ENCODE results near the gene KIF1B. TPM values are rescaled to one million over a fixed set of nuclear protein-coding genes. Genes with fewer than 3 reads are reported as not detected.
"Not testable (repeated sequence)": the region's sequence is repeated elsewhere in the genome, so short reads cannot be mapped to it uniquely, and the experiment has no call there.

The KIF1B gene
- total RNA-seq, 6 experiments from 2014 or later: 21.7 to 29.4 (median 23.2) TPM

- DNase-seq: peak in 1 of 3 donors; percentile 19
- Histone ChIP-seq H3K27me3 (no peaks in the 10 kb centered on the region), H3K36me3 (no peaks in the 10 kb centered on the region), H3K9me3 (no peaks in the 10 kb centered on the region), H3K4me1 (peaks cover 0 to 44% (median 12%) of the 10 kb centered on the region in 4 donors), H3K27ac (no peak overlapping the region), H3K4me3 (no peak overlapping the region)
- TF ChIP-seq POLR2A (IDR thresholded peaks at IDR 0.05) (no peak), CTCF (IDR thresholded peaks at IDR 0.05) (no peak)
- intact Hi-C loops (cut with DNase I): no loop called here
- peak in 2 of 4 donors; percentile 8 to 11 for ATAC-seq
- WGBS (ENCODE audit: insufficient coverage, low coverage, low lambda C conversion rate, missing lambda C conversion rate): 52% methylated on average over 7 of the region's 7 CpGs
These were observed 5.8 kb downstream of the KIF1B start for GRCh38 chr1:10216090-10216749.

GRCh38 chr1:10217748-10218441 is 7.5 kb downstream of the KIF1B start:
- intact Hi-C loops (cut with DNase I): no loop called here
- 63% methylated on average over 5 of the region's 5 CpGs for WGBS (ENCODE audit: insufficient coverage, low coverage, low lambda C conversion rate, missing lambda C conversion rate)
- H3K27ac ChIP-seq: no peak overlapping the region

DNA sequence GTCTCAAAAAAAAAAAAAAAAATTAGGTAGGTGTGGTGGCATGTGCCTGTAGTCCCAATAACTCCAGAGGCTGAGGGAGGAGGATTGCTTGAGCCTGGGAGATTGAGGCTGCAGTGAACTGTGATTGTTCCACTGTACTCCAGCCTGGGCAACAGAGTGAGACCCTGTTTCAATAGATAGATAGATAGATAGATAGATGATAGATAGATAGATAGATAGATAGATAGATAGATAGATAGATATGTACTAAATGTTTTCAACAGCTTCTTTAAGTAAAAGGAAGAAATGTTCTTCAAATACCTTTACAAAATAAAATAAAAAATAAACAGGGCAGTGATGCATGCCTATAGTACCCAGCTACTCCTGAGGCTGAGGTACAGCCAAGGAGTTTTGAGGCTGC is 9.8 kb downstream of the KIF1B start:
- intact Hi-C loops (cut with DNase I): no loop called here
- DNase-seq: no peak
- ATAC-seq: no peak
- no peak overlapping the region for H3K27ac ChIP-seq
- no peaks in the 10 kb centered on the region for H3K36me3 ChIP-seq
- no peaks in the 10 kb centered on the region for H3K27me3 ChIP-seq
- TF ChIP-seq POLR2A (IDR thresholded peaks at IDR 0.05): no peak
- no peak for TF ChIP-seq CTCF (IDR thresholded peaks at IDR 0.05)
- H3K4me1 ChIP-seq: peaks cover 0 to 26% (median 4%) of the 10 kb centered on the region in 4 donors
- no peaks in the 10 kb centered on the region for H3K9me3 ChIP-seq
- no peak overlapping the region for H3K4me3 ChIP-seq

More at GRCh38 chr1:10217748-10218441, 7.5 kb downstream of the KIF1B start:
- Histone ChIP-seq H3K4me3 (no peak overlapping the region), H3K27me3 (no peaks in the 10 kb centered on the region), H3K36me3 (no peaks in the 10 kb centered on the region), H3K9me3 (no peaks in the 10 kb centered on the region), H3K4me1 (peaks cover 0 to 32% (median 8%) of the 10 kb centered on the region in 4 donors)
- DNase-seq: no peak
- TF ChIP-seq POLR2A (IDR thresholded peaks at IDR 0.05) (no peak), CTCF (IDR thresholded peaks at IDR 0.05) (no peak)
- ATAC-seq: peak in 2 of 4 donors; percentile 15 to 22

GRCh38 chr1:10220657-10221056 is 10.3 kb downstream of the KIF1B start:
- H3K4me1 ChIP-seq: peaks cover 0 to 22% (median 4%) of the 10 kb centered on the region in 4 donors
- H3K36me3 ChIP-seq; H3K27me3 ChIP-seq; intact Hi-C loops (cut with DNase I); H3K9me3 ChIP-seq; ATAC-seq; DNase-seq; H3K27ac ChIP-seq; H3K4me3 ChIP-seq: not testable (repeated sequence)
- 88% methylated on average over 5 of the region's 6 CpGs for WGBS (ENCODE audit: insufficient coverage, low coverage, low lambda C conversion rate, missing lambda C conversion rate)

DNA sequence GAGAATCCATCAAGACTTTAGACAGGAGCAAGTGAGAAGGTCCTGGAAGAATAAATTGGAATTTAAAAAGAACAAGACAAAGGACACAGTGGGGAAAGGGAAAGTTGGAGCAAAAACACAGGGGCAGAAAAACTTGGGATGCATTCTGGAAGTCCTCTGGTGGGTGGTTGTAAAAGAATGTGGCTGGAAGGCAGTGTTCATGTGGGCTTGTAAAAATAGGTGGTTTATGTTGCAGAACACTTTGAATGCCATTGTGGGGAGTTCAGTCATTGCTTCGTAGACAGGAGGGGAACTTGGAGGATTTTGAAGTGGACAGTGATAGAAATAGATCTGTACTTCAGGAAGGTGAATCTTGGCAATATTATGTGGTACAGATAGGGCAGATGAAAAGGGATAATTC is 15.2 kb downstream of the KIF1B start:
- Histone ChIP-seq H3K27ac (no peak overlapping the region), H3K36me3 (no peaks in the 10 kb centered on the region), H3K4me1 (no peaks in the 10 kb centered on the region), H3K4me3 (no peak overlapping the region), H3K27me3 (no peaks in the 10 kb centered on the region), H3K9me3 (no peaks in the 10 kb centered on the region)
- no peak for TF ChIP-seq POLR2A (IDR thresholded peaks at IDR 0.05)
- TF ChIP-seq CTCF (IDR thresholded peaks at IDR 0.05): no peak
- DNase-seq (no peak), ATAC-seq (no peak)
- 100% methylated on average over 1 of the region's 1 CpG for WGBS (ENCODE audit: insufficient coverage, low coverage, low lambda C conversion rate, missing lambda C conversion rate)
- intact Hi-C loops (cut with DNase I): no loop called here

Measured in right lobe of liver (tissue), 6 donors.